A204.1 (cell line): ENCODE data around the gene SPDYE3.
"Not testable (repeated sequence)": the region's sequence is repeated elsewhere in the genome, so short reads cannot be mapped to it uniquely, and the experiment has no call there.

Experiments
- FAIRE-seq: peaks from 2 replicates; lab custom pipeline; 2012; peaks lifted over from hg19 to GRCh38; lab: Jason Lieb, UNC

Gene SPDYE3

DNA sequence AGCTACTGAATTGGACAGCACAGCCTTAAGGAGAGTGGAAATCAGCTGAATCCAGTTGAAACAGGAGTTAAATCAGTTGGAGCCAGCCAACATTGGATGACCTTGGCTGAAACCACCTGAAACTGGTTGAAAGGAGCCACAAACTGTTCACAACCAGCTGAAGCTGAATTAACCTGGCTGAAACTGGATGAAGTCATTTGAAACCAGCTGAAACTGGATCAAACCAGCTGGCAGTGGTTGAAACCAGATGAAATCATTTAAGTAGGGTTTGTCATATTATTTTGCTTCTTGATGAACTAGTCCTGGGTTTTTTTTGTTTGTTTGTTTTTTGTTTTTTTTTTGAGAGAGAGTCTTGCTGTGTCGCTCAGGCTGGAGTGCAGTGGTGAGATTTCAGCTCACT lies 15.3 kb upstream of the SPDYE3 start:
- not testable (repeated sequence) for FAIRE-seq

- not testable (repeated sequence) for FAIRE-seq
Measured at GRCh38 chr7:100295269-100295668, 12.2 kb upstream of the SPDYE3 start.

- FAIRE-seq: not testable (repeated sequence)
Measured at GRCh38 chr7:100297852-100298631, 9.5 kb upstream of the SPDYE3 start.

- FAIRE-seq: not testable (repeated sequence)
Measured at GRCh38 chr7:100298632-100298895, 8.9 kb upstream of the SPDYE3 start.

- not testable (repeated sequence) for FAIRE-seq
Measured at GRCh38 chr7:100304526-100304925, 3.0 kb upstream of the SPDYE3 start.

- FAIRE-seq: not testable (repeated sequence)
Measured at GRCh38 chr7:100318329-100318728, 10.8 kb downstream of the SPDYE3 start.

- FAIRE-seq: peak; percentile 95
Measured at GRCh38 chr7:100321648-100322047, 14.1 kb downstream of the SPDYE3 start.

DNA sequence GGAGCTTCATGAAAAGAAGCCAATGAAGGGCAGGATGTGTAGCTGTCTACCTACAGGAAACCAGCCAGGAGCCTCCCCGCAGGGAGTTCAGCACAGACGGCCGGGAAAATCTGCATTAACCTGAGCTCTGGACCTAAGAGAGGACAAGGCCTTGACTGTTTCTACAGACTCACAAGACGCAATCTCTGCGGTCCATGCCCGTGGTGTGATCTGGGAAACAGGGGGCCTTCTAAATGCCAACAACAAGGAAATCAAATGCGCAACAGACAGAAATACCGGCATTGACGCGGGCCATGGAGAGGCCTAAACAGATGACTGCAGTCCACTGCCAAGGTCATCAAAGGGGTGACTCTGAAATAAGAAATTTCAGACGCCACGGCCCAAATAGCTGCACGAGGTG lies 16.7 kb downstream of the SPDYE3 start:
- not testable (repeated sequence) for FAIRE-seq

DNA sequence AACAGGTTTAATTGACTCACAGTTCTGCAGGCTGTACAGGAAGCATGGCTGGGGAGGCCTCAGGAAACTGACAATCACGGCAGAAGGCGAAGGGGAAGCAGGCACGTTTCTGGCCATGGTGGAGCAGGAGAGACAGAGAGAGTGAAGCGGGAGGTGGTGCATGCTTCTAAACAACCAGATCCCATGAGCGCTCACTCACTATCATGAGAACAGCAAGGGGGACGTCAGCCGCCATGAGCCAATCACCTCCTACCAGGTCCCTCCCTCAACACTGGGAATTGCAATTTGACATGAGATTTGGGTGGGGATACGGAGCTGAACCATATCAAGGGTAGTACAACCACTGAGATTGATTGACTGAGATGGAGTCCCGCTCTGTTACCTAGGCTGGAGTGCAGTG lies 18.2 kb downstream of the SPDYE3 start:
- FAIRE-seq: not testable (repeated sequence)

GRCh38 chr7:100326914-100327313 lies 19.4 kb downstream of the SPDYE3 start:
- not testable (repeated sequence) for FAIRE-seq

GRCh38 chr7:100335566-100336466 lies 28.3 kb downstream of the SPDYE3 start:
- peak; percentile 96 for FAIRE-seq

GRCh38 chr7:100338083-100338696 lies 30.7 kb downstream of the SPDYE3 start:
- FAIRE-seq: not testable (repeated sequence)

DNA sequence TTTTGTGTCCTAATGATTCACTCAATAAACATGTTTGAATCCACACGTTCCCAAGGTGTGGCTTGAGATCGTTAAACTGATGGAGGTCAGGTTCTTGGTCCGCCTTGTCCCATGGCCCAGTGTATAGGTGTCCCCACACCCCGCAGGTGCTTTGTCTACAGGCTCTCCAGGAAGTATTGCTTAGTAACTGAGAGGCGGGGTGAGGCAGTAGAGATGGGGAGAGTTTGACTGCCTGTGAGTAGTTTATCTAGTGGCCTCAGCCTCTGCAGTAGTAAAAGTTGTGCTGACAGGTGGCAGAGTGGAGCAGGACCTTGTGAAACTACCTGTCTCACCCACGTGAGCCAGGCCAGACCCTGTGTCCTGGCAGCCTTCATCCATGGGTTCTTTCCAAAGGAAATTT lies 33.8 kb downstream of the SPDYE3 start:
- FAIRE-seq: not testable (repeated sequence)

DNA sequence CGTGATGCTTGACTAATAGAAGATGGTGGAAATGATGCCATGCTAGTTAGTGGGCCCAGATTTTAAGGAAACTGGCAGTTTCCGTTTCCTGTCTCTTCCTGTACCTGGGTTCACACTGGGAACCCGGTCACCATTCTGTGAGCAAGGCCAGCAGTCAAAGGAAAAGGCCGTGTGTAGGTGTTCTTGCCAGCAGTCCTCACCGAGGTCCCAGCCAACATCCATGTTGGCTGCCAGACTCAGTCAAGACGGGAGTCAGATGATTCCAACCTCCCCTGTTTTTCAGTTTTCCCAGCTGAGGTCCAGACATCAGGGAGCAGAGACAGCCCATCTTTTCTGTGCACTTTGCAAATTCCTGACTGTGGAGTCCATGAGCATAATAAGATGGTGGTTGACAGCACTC lies 35.3 kb downstream of the SPDYE3 start:
- FAIRE-seq: no peak

DNA sequence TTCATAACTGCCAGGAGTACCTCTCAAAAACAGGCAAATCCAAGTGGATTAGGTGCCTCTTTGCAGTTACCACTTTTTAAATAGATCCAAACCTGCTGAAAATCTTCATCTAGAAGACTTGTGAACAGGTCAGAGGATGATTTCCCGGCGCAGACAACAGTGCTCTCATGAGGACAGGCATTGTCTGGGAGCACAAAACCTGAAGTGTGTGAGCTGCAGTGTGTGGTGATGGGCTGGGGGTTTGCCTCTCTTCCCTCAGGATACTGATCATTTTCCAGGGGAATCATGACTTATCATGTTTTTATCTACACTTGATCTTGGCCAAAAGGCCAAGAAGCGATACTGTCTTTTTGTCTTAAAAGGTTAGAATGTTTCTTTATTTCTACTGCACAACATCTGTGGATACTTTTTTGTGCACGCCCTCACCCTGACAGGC lies 36.6 kb downstream of the SPDYE3 start:
- not testable (repeated sequence) for FAIRE-seq

DNA sequence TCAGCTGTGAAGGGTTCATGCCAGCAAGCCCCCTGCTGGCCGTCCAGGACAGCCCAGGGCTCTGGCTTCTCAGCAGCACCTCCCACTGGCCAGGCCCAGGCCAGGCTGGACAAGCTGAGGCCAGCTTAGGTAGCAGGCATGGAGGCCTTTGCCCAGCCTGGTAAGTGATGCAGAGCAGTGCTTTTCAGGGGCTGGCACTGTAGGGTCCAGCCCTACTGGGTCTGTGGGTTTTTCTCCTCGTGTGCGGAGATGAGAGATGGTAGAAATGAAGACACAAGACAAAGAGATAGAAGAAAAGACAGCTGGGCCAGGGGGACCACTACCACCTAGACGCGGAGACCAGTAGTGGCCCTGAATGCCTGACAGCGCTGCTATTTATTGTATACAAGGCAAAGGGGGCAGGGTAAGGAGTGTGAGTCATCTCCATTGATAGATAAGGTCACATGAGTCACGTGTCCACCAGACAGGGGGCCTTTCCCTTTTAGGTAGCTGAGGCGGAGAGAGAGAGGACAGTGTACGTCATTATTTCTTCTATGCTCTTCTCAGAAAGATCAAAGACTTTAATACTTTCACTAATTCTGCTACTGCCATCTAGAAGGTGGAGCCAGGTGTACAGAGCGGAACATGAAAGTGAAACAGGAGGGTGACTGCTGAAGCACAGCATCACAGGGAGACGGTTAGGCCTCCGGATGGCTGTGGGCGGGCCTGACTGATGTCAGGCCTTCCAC lies 37.2 kb downstream of the SPDYE3 start:
- not testable (repeated sequence) for FAIRE-seq

DNA sequence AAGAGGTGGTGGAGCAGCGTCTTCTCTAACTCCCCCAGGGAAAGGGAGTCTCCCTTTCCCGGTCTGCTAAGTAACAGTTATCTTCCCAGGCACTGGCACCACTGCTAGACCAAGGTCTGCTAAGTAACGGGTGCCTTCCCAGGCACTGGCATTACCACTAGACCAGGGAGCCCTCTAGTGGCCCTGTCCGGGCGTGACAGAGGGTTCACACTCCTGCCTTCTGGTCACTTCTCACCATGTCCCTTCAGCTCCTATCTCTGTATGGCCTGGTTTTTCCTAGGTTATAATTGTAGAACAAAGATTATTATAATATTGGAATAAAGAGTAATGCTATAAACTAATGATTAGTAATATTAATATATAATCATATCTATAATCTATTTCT lies 37.8 kb downstream of the SPDYE3 start:
- FAIRE-seq: peak; percentile 85

DNA sequence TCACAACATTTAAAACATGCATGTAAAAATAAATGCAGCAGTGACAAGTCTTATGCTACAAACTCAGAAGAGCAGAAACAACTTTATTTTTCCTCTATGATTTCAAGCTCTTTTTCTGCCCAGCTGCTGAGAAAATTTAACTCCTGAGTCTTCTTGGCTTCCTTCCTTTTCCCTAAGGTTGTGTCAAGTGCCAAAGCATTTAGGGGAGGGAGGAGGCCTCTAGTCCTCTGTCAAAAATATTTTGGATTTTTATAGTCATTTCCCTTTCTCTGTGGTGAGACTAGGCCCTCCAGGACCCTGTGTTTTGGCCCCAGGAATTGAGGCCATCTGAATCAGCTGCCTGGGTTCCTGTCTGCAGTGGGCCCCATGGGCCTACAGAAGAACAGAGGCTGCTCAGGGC lies 39.4 kb downstream of the SPDYE3 start:
- no peak for FAIRE-seq

DNA sequence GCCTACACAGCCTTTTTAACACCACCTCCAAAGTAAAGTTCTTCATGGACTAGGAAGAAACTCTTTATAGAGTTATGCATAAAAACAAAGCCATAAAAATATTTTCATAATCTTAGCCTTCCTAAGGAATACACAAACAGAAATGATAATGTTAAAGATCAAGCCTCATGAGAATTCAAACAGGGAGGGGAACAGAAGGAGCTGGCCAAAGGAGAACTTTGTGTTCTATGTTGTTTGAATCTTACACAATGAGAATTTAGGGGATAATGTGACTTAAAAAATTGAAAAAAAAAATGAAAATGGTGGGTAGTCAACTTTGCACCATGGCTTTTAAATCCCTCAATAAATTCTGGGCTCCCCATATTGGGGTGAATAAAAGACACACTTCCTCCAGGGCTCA lies 41.3 kb downstream of the SPDYE3 start:
- FAIRE-seq: no peak

DNA sequence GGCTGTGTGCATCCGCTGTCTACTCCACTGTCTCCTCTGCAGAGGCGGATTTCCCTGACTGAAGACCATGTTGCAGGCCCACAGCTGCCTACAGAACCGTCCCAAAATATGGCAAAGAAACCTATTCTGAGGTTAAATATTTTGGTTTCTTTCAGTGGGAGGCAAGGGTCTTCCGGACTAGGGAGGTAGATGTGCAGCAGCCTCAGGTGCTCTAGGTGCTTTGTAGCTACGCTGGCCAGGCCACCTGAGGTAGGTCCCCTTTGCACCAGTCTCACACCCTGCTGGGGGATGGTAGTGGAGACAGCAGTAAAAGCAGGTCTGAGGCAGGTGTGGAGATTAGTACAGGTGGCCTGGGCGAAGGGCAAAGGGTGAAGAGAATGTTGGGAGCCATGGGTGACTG lies 42.3 kb downstream of the SPDYE3 start:
- no peak for FAIRE-seq

DNA sequence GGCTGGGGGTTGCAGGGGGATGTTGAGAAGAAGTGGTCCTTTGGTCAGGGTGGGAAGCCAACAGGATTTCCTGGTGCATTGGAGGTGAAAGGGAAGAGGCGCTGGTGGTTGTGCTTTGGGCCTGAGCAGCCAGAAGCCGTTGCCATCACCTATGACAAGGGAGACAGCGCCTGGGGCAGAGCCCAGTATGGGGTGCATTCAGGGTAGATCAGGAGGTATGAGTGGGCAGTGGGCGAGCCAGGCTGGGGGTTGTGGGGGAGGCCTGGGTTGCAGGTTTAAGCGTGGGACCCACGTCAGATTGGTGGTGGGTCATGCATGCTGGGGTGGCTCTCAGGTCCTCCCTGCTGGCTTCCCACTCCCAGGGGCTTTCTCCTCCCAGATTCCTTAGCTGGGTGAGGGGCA lies 44.2 kb downstream of the SPDYE3 start:
- no peak for FAIRE-seq

GRCh38 chr7:100352230-100352781 lies 44.8 kb downstream of the SPDYE3 start:
- FAIRE-seq: not testable (repeated sequence)
